ENCODE results near the gene RGS7BP. TPM values are rescaled to one million over a fixed set of nuclear protein-coding genes. Genes with fewer than 3 reads are reported as not detected.

The RGS7BP gene
- not detected for total RNA-seq

DNA sequence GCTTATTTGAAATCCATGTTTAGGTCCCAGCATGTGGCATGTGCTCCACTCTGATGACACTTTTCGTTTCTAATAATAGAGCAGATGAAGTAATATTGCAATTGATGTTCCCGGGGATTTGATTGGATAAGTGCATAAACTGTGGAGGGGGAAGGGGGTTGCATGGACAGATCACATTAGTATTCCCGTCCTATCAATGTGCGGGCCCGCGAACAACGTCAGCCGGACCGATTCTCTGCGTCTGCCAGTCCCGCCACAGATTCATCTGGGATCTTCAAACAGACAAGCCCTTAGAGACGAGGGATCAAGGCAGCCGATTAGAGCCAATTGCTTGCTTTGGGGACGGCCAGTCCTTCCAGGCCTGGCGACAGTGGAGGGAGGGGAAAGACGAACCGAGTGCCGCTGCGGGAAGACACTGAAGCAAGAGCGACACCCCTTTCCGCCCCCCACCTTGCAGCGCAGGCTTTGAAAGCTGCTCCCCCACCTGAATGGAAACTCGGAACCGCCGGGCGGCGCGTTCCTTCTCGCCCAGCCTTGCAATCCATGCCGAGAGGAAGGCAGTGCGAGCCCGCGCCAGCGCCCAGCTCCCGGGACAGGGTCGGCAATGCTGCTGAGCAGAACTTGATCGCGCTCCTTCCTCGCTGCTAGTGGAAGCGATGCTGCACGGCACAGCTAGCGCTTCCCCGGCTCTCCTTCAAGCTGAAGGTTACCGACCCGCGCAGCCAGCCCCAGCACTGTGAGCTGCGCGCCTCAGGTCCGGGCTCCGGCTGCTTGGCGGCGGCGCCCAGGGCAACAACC lies at the start of gene RGS7BP:
TSS of gene RGS7BP (plus strand) at position 247 of the 798 bp plus-strand sequence. CDS start 610 bp downstream, outside the sequence.
- H3K4me3 Mint-ChIP-seq = no peak within 1 kb of the TSS
- H3K27ac Mint-ChIP-seq = no peak within 1 kb of the TSS
- H3K4me1 Mint-ChIP-seq = peaks cover 4% of the 10 kb centered on the region
- POLR2A ChIA-PET = no interaction called here
- H3K27me3 Mint-ChIP-seq = peaks cover 44% of the 10 kb centered on the region
- DNase-seq = no peak
- H3K36me3 Mint-ChIP-seq (ENCODE audit: low read depth) = no peaks in the 10 kb centered on the region
- H3K9me3 Mint-ChIP-seq = no peaks in the 10 kb centered on the region
- CTCF ChIA-PET = no interaction called here

- Mint-ChIP-seq H3K4me3 (no peak overlapping the region), H3K36me3 (ENCODE audit: low read depth) (no peaks in the 10 kb centered on the region), H3K9me3 (no peaks in the 10 kb centered on the region), H3K27ac (no peak overlapping the region), H3K27me3 (no peaks in the 10 kb centered on the region), H3K4me1 (no peaks in the 10 kb centered on the region)
- ChIA-PET POLR2A (no interaction called here), CTCF (no interaction called here)
- no peak for DNase-seq
Observed at GRCh38 chr5:64457846-64458245, 48.0 kb upstream of the RGS7BP start.

- Mint-ChIP-seq H3K4me3 (no peak overlapping the region), H3K36me3 (ENCODE audit: low read depth) (no peaks in the 10 kb centered on the region), H3K27ac (no peak overlapping the region), H3K27me3 (no peaks in the 10 kb centered on the region), H3K4me1 (no peaks in the 10 kb centered on the region), H3K9me3 (no peaks in the 10 kb centered on the region)
- no peak for DNase-seq
- ChIA-PET CTCF (no interaction called here), POLR2A (no interaction called here)
Observed at GRCh38 chr5:64458948-64459347, 46.9 kb upstream of the RGS7BP start.

DNA sequence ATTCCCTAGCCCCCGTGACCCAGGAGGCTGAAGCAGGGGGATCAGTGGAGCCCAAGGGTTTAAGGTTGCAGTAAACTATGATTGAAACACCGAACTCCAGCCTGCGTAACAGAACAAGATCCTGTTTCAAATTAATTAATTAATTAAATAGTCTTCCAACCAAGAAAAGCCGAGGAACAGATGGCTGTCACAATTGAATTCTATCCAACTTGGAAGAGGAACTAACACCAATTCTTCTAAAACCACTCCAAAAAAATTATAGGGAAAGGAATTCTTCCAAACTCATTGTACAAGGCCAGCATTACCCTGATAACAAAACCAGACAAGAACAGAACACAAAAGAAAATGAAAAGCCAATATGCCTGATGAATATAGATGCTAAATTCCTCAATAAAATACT lies 43.4 kb upstream of the RGS7BP start:
- POLR2A ChIA-PET = no interaction called here
- Mint-ChIP-seq H3K27ac (no peak overlapping the region), H3K4me3 (no peak overlapping the region), H3K9me3 (peaks cover 2% of the 10 kb centered on the region), H3K27me3 (no peaks in the 10 kb centered on the region), H3K4me1 (no peaks in the 10 kb centered on the region), H3K36me3 (ENCODE audit: low read depth) (no peaks in the 10 kb centered on the region)
- no peak for DNase-seq
- CTCF ChIA-PET = no interaction called here

DNA sequence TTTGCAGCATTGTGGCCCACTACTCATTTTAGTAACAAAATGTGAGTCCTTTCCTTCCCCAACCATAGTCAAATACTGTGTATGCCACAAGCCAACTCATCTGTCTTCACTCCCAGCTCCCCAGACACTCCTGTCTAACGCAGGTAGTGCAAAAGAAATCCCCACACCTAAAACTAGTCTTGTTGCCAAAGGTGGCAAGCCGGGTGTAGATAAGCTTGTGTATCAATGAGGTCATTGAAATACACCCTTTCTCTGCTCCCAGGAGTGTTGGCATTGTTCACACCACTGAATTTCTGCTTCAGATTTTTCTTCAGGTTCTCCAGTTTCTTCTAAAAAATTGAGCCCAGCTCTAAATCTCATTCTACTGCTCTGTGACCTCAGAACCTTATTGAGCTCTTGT lies 19.7 kb upstream of the RGS7BP start:
- POLR2A ChIA-PET = no interaction called here
- H3K4me3 Mint-ChIP-seq = no peak overlapping the region
- no peak overlapping the region for H3K27ac Mint-ChIP-seq

GRCh38 chr5:64487283-64487682 lies 18.5 kb upstream of the RGS7BP start:
- H3K36me3 Mint-ChIP-seq (ENCODE audit: low read depth) = no peaks in the 10 kb centered on the region
- no peak for DNase-seq
- no peaks in the 10 kb centered on the region for H3K4me1 Mint-ChIP-seq
- no peak overlapping the region for H3K4me3 Mint-ChIP-seq
- no peak overlapping the region for H3K27ac Mint-ChIP-seq
- no peaks in the 10 kb centered on the region for H3K27me3 Mint-ChIP-seq
- peaks cover 4% of the 10 kb centered on the region for H3K9me3 Mint-ChIP-seq
- ChIA-PET POLR2A (no interaction called here), CTCF (no interaction called here)

More for the DNA sequence above, 19.7 kb upstream of the RGS7BP start:
- H3K4me1 Mint-ChIP-seq = no peaks in the 10 kb centered on the region
- H3K27me3 Mint-ChIP-seq = no peaks in the 10 kb centered on the region
- peaks cover 4% of the 10 kb centered on the region for H3K9me3 Mint-ChIP-seq
- no peaks in the 10 kb centered on the region for H3K36me3 Mint-ChIP-seq (ENCODE audit: low read depth)
- CTCF ChIA-PET = no interaction called here
- no peak for DNase-seq

DNA sequence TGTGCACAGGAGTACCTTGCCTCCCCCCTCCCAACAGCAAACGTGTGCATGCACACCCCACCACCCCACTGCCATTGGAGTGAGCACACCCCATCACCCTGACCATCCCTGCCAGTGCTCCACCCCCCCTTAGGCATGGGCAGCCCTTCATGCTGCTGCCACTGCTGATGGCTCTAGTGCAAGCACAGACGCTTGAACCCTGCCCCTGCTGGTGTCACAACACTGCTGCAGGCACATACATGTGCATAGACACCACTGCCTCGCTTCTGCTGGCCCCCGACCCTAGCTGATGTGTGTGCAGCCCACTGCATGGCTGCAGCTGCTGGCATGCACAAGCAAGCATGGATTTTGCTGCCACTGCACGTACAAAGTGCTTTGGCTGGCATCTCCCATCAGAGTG lies 16.0 kb upstream of the RGS7BP start:
- no peaks in the 10 kb centered on the region for H3K27me3 Mint-ChIP-seq
- DNase-seq = no peak
- H3K36me3 Mint-ChIP-seq (ENCODE audit: low read depth) = no peaks in the 10 kb centered on the region
- ChIA-PET CTCF (no interaction called here), POLR2A (no interaction called here)
- H3K9me3 Mint-ChIP-seq = peaks cover 4% of the 10 kb centered on the region
- no peak overlapping the region for H3K27ac Mint-ChIP-seq
- H3K4me3 Mint-ChIP-seq = no peak overlapping the region
- no peaks in the 10 kb centered on the region for H3K4me1 Mint-ChIP-seq

GRCh38 chr5:64497386-64497785 lies 8.4 kb upstream of the RGS7BP start:
- H3K36me3 Mint-ChIP-seq (ENCODE audit: low read depth) = no peaks in the 10 kb centered on the region
- H3K27ac Mint-ChIP-seq = no peak overlapping the region
- H3K4me3 Mint-ChIP-seq = no peak overlapping the region
- ChIA-PET POLR2A (no interaction called here), CTCF (no interaction called here)
- DNase-seq = no peak
- H3K9me3 Mint-ChIP-seq = no peaks in the 10 kb centered on the region
- no peaks in the 10 kb centered on the region for H3K27me3 Mint-ChIP-seq
- H3K4me1 Mint-ChIP-seq = no peaks in the 10 kb centered on the region

DNA sequence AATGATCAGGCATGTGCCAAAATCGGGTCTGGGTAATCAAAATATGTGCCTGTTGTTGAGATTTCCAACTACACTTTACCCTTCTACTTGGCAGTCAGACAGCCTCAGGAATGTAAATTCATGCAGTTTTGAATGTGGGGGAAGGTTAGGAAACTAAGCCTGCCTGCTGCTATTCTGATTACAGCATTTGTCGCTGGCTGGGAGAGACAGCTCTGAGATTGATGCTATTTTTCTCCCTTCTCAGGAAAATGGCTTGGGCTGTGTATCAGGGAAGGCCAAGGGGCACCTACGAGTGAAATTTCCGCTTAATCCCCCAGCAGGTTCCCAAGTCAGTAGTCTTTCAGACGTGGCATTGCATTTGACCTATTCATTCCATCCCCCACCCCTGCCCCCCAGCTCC lies 3.6 kb upstream of the RGS7BP start:
- POLR2A ChIA-PET = no interaction called here
- Mint-ChIP-seq H3K4me3 (no peak overlapping the region), H3K27me3 (peaks cover 27% of the 10 kb centered on the region), H3K4me1 (peaks cover 4% of the 10 kb centered on the region), H3K27ac (no peak overlapping the region), H3K36me3 (ENCODE audit: low read depth) (no peaks in the 10 kb centered on the region), H3K9me3 (no peaks in the 10 kb centered on the region)
- no peak for DNase-seq
- CTCF ChIA-PET = no interaction called here

GRCh38 chr5:64506567-64507263 lies 900 bp downstream of the RGS7BP start:
- ChIA-PET POLR2A (no interaction called here), CTCF (no interaction called here)
- no peak overlapping the region for H3K4me3 Mint-ChIP-seq
- DNase-seq = no peak
- no peaks in the 10 kb centered on the region for H3K36me3 Mint-ChIP-seq (ENCODE audit: low read depth)
- no peak overlapping the region for H3K27ac Mint-ChIP-seq
- peaks cover 4% of the 10 kb centered on the region for H3K4me1 Mint-ChIP-seq
- H3K9me3 Mint-ChIP-seq = no peaks in the 10 kb centered on the region
- peaks cover 44% of the 10 kb centered on the region for H3K27me3 Mint-ChIP-seq

DNA sequence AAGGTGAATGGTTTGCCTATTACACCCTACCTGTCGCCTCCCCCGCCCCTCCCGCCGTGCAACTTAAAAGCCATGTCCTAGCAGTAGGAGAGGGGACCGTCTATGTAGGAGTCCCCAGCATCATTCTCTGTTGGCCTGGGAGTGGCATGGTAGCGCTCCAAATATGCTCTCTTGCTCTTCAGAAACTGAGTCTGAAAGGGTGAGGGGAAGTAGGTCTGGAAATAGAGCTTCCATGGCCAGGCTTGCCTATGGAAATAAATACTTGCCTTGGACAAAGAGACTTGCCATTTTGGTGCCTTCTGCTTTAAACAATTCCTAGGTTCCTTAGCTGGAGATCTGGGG lies 1.4 kb downstream of the RGS7BP start:
- ChIA-PET POLR2A (no interaction called here), CTCF (no interaction called here)
- no peak overlapping the region for H3K27ac Mint-ChIP-seq
- peaks cover 44% of the 10 kb centered on the region for H3K27me3 Mint-ChIP-seq
- H3K4me3 Mint-ChIP-seq = no peak overlapping the region
- no peaks in the 10 kb centered on the region for H3K36me3 Mint-ChIP-seq (ENCODE audit: low read depth)
- DNase-seq = no peak
- peaks cover 4% of the 10 kb centered on the region for H3K4me1 Mint-ChIP-seq
- H3K9me3 Mint-ChIP-seq = no peaks in the 10 kb centered on the region

DNA sequence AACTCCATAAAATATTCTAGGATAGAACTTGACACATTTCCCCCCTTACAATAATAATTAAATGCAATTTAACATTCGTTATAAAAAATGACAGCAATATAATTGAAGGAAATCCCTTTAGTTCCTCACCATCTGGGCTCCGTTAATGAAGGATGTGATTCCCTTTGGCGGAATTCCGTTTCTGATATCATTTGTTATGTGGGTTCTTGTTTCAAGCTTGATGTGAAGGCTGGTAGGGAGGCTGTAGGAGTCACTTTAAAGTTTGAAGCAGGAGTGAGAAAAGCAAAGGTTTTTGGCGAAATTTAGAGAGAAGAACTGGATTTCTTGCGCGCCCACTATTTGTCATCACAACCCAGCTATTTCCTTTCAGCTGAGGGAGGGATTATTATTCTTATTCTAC lies 4.0 kb downstream of the RGS7BP start:
- Mint-ChIP-seq H3K9me3 (no peaks in the 10 kb centered on the region), H3K4me1 (peaks cover 4% of the 10 kb centered on the region)
- POLR2A ChIA-PET = no interaction called here

GRCh38 chr5:64513492-64513891 lies 7.7 kb downstream of the RGS7BP start:
- POLR2A ChIA-PET = no interaction called here
- H3K27me3 Mint-ChIP-seq = peaks cover 8% of the 10 kb centered on the region

More for the DNA sequence above, 4.0 kb downstream of the RGS7BP start:
- H3K27me3 Mint-ChIP-seq = peaks cover 36% of the 10 kb centered on the region
- CTCF ChIA-PET = no interaction called here
- no peaks in the 10 kb centered on the region for H3K36me3 Mint-ChIP-seq (ENCODE audit: low read depth)
- no peak for DNase-seq
- no peak overlapping the region for H3K27ac Mint-ChIP-seq
- no peak overlapping the region for H3K4me3 Mint-ChIP-seq

DNA sequence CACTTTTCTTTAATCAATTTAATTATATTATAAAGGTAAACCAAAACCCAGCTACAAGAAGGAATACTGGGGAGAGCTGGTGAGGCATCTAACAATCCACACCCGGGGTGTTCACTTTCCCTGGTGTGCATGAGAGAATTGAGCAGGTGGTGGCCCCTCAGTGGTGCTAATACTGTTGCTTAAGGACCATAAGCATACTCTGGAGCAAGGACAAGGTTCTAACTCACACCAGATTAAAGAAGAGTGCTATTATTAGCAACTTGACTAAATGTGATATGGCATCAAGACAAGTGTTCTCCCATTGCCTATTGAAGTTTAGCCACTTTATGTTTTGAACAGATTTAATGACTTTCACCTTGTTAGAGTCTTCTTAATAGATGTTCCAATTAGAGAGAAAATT lies 8.8 kb downstream of the RGS7BP start:
- DNase-seq = no peak
- Mint-ChIP-seq H3K36me3 (ENCODE audit: low read depth) (no peaks in the 10 kb centered on the region), H3K4me3 (no peak overlapping the region), H3K4me1 (no peaks in the 10 kb centered on the region), H3K9me3 (no peaks in the 10 kb centered on the region), H3K27ac (no peak overlapping the region), H3K27me3 (peaks cover 3% of the 10 kb centered on the region)
- POLR2A ChIA-PET = no interaction called here
- CTCF ChIA-PET = no interaction called here

More at GRCh38 chr5:64513492-64513891, 7.7 kb downstream of the RGS7BP start:
- Mint-ChIP-seq H3K27ac (no peak overlapping the region), H3K4me3 (no peak overlapping the region), H3K4me1 (no peaks in the 10 kb centered on the region), H3K9me3 (no peaks in the 10 kb centered on the region), H3K36me3 (ENCODE audit: low read depth) (no peaks in the 10 kb centered on the region)
- CTCF ChIA-PET = no interaction called here
- no peak for DNase-seq

Data from activated CD4-positive, alpha-beta T cell treated with anti-CD3 and anti-CD28 coated beads, Interleukin-2, amount 10 ng/mL, durations not matched to agents 7 days and 5 days (primary cell).